ENCODE measurements around the gene UBA1. TPM values are rescaled to one million over a fixed set of nuclear protein-coding genes. Genes with fewer than 3 reads are reported as not detected.

Gene UBA1
- polyA plus RNA-seq, 2 of the 4 experiments (the other 2 are of a cell fraction), result 160 to 192 TPM

DNA sequence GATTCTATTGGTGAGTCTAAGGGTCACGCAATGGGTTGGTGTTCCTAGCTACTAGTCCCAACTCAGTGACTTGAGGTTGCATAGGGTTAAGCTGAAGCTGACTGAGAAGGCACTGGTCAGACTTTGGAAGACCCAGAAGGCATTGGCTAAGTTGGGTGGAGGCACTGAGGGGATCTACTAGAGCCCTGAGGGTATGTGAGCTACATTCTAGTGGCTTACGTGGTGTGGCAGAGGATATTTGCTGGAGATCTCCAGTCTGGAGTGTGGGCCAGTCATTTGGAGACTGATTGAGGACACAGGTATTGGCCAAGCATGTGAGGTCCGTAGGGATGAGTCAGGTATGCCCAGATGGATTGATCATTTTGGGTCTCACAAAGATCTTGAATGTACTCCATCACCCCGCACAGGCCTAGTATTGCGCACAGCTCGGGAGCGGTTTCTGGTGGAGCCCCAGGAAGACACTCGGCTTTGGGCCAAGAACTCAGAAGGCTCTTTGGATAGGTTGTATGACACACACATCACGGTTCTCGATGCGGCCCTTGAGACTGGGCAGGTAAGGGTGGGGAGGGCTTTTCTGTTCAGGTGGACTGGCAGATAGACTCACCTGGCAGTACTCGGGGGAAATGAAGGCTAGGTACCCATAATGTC lies 46.4 kb downstream of the UBA1 start:
- Histone ChIP-seq H3K4me2 (no peak overlapping the region), H3K27ac (no peak overlapping the region), H3K4me3 (no peak overlapping the region), H3K4me1 (peaks cover 7% of the 10 kb centered on the region), H3K9me3 (no peaks in the 10 kb centered on the region)
- TF ChIP-seq HOXB5 (CRISPR knock-in tag; IDR thresholded peaks at IDR 0.05), result no peak
- TF ChIP-seq JUNB (IDR thresholded peaks at IDR 0.05), result no peak
- TF ChIP-seq FOSL2 (IDR thresholded peaks at IDR 0.05), result no peak
- TF ChIP-seq FOSL2 (CRISPR knock-in tag; IDR thresholded peaks at IDR 0.05), result no peak
- TF ChIP-seq, protein P1, sequence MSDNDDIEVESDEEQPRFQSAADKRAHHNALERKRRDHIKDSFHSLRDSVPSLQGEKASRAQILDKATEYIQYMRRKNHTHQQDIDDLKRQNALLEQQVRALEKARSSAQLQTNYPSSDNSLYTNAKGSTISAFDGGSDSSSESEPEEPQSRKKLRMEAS (IDR thresholded peaks at IDR 0.05), result no peak
- TF ChIP-seq, protein P2, sequence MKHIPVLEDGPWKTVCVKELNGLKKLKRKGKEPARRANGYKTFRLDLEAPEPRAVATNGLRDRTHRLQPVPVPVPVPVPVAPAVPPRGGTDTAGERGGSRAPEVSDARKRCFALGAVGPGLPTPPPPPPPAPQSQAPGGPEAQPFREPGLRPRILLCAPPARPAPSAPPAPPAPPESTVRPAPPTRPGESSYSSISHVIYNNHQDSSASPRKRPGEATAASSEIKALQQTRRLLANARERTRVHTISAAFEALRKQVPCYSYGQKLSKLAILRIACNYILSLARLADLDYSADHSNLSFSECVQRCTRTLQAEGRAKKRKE (CRISPR knock-in tag; IDR thresholded peaks at IDR 0.05; ENCODE audit: low read depth), result no peak
- TF ChIP-seq NFE2L2 (conservative IDR thresholded peaks at IDR 0.05; ENCODE audit: low read length), result no peak
- TF ChIP-seq KDM1A (IDR thresholded peaks at IDR 0.05; ENCODE audit: low read depth), result no peak
- TF ChIP-seq, protein P3, sequence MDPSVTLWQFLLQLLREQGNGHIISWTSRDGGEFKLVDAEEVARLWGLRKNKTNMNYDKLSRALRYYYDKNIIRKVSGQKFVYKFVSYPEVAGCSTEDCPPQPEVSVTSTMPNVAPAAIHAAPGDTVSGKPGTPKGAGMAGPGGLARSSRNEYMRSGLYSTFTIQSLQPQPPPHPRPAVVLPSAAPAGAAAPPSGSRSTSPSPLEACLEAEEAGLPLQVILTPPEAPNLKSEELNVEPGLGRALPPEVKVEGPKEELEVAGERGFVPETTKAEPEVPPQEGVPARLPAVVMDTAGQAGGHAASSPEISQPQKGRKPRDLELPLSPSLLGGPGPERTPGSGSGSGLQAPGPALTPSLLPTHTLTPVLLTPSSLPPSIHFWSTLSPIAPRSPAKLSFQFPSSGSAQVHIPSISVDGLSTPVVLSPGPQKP (IDR thresholded peaks at IDR 0.05; ENCODE audit: low read depth, low read length), result no peak
- no peak for TF ChIP-seq MAZ (IDR thresholded peaks at IDR 0.05; ENCODE audit: borderline replicate concordance, low read depth, low read length)
- TF ChIP-seq CBX2 (IDR thresholded peaks at IDR 0.05; ENCODE audit: borderline replicate concordance, low read depth), result no peak
- no peak for TF ChIP-seq RFX5 (IDR thresholded peaks at IDR 0.05)
- 97% methylated on average over 12 of the region's 12 CpGs for WGBS (ENCODE audit: missing lambda C conversion rate)
- ATAC-seq, result no peak; a peak in 1 of 6 replicates
- peak; percentile 59 for FAIRE-seq
- ChIA-PET POLR2A (no interaction called here), CTCF (no interaction called here)
- no peak for DNase-seq (ENCODE audit: low read depth in 1 of 2, low spot score in 1 of 2)

DNA sequence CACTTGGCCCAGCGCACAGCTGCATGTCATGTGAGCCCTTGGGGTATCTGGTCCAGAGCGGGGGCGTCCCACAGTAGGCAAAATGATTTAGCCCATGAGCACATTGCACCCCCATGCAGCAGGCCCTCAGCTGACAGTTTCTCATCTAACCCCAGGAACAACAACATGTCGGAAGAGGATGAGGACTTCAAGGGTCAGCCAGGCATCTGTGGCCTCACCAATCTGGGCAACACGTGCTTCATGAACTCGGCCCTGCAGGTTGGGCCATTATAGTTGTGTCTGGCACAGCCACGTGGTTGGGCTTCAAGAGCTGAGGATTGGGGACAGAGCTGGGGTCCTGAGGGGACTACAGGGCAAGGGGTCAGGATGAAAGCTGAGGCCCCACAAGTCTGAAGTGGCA lies 47.0 kb downstream of the UBA1 start:
- FAIRE-seq (no peak), ATAC-seq (no peak), DNase-seq (ENCODE audit: low read depth in 1 of 2, low spot score in 1 of 2) (no peak)
- Histone ChIP-seq H3K27ac (no peak overlapping the region), H3K4me1 (peaks cover 1% of the 10 kb centered on the region; the same call in 1 of the 3 replicates), H3K9me3 (no peaks in the 10 kb centered on the region), H3K4me2 (no peak overlapping the region), H3K4me3 (no peak overlapping the region)
- CTCF ChIA-PET, result no interaction called here
- no peak for TF ChIP-seq MYC (IDR thresholded peaks at IDR 0.05; ENCODE audit: borderline replicate concordance, low read length)
- TF ChIP-seq PHF8 (IDR thresholded peaks at IDR 0.05; ENCODE audit: borderline replicate concordance, low read depth), result no peak
- no peak for TF ChIP-seq CHD2 (IDR thresholded peaks at IDR 0.05; ENCODE audit: low read length, partially characterized antibody)
- TF ChIP-seq, protein P2 (CRISPR knock-in tag; IDR thresholded peaks at IDR 0.05; ENCODE audit: low read depth), result no peak
- no peak for TF ChIP-seq MAZ (IDR thresholded peaks at IDR 0.05; ENCODE audit: borderline replicate concordance, low read depth, low read length)
- no peak for TF ChIP-seq NPAS2 (CRISPR knock-in tag; IDR thresholded peaks at IDR 0.05; ENCODE audit: borderline replicate concordance)
- TF ChIP-seq, protein P4, sequence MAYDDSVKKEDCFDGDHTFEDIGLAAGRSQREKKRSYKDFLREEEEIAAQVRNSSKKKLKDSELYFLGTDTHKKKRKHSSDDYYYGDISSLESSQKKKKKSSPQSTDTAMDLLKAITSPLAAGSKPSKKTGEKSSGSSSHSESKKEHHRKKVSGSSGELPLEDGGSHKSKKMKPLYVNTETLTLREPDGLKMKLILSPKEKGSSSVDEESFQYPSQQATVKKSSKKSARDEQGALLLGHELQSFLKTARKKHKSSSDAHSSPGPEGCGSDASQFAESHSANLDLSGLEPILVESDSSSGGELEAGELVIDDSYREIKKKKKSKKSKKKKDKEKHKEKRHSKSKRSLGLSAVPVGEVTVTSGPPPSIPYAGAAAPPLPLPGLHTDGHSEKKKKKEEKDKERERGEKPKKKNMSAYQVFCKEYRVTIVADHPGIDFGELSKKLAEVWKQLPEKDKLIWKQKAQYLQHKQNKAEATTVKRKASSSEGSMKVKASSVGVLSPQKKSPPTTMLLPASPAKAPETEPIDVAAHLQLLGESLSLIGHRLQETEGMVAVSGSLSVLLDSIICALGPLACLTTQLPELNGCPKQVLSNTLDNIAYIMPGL (CRISPR knock-in tag; IDR thresholded peaks at IDR 0.05; ENCODE audit: borderline replicate concordance), result no peak
- TF ChIP-seq RARB (CRISPR knock-in tag; IDR thresholded peaks at IDR 0.05), result no peak
- no peak for TF ChIP-seq ZC3H11A (IDR thresholded peaks at IDR 0.05)
- no peak for TF ChIP-seq SREBF2 (IDR thresholded peaks at IDR 0.05)
- TF ChIP-seq EP300 (IDR thresholded peaks at IDR 0.05), result no peak
- TF ChIP-seq HOXB13 (CRISPR knock-in tag; IDR thresholded peaks at IDR 0.05; ENCODE audit: low read depth), result no peak
- no peak for TF ChIP-seq RAD21 (conservative IDR thresholded peaks at IDR 0.05 in 1 of 2, IDR thresholded peaks at IDR 0.05 in 1 of 2)
- no peak for TF ChIP-seq FOXS1 (CRISPR knock-in tag; IDR thresholded peaks at IDR 0.05)
- no peak for TF ChIP-seq EHMT2 (IDR thresholded peaks at IDR 0.05; ENCODE audit: low read depth)
- WGBS (ENCODE audit: missing lambda C conversion rate), result 95% methylated on average over 5 of the region's 7 CpGs
- POLR2A ChIA-PET, result no interaction called here

Measured in A549 (cell line).